Measurements from ENCODE around the gene RAB31.
A peak's percentile ranks its signal among the peaks of the same experiment; 100 is the strongest.

The RAB31 gene

GRCh38 chr18:9809697-9810096, 101.6 kb downstream of the RAB31 start:
- FAIRE-seq (no peak), DNase-seq (ENCODE audit: insufficient read length, low spot score) (no peak)
- no peak for TF ChIP-seq CTCF (IDR thresholded peaks at IDR 0.05; ENCODE audit: insufficient read depth, missing control alignments)

- TF ChIP-seq CTCF (IDR thresholded peaks at IDR 0.05; ENCODE audit: insufficient read depth, missing control alignments) = no peak
- DNase-seq (ENCODE audit: insufficient read length, low spot score) = no peak
- no peak for FAIRE-seq
Measured at GRCh38 chr18:9810299-9810698, 102.2 kb downstream of the RAB31 start.

GRCh38 chr18:9810994-9811705, 103.0 kb downstream of the RAB31 start:
- TF ChIP-seq CTCF (IDR thresholded peaks at IDR 0.05; ENCODE audit: insufficient read depth, missing control alignments) = peak; percentile 17
- no peak for FAIRE-seq
- no peak for DNase-seq (ENCODE audit: insufficient read length, low spot score)

GRCh38 chr18:9811978-9812377, 103.9 kb downstream of the RAB31 start:
- DNase-seq (ENCODE audit: insufficient read length, low spot score) (no peak), FAIRE-seq (no peak)
- no peak for TF ChIP-seq CTCF (IDR thresholded peaks at IDR 0.05; ENCODE audit: insufficient read depth, missing control alignments)

GRCh38 chr18:9814431-9814830, 106.3 kb downstream of the RAB31 start:
- DNase-seq (ENCODE audit: insufficient read length, low spot score) (no peak), FAIRE-seq (no peak)
- no peak for TF ChIP-seq CTCF (IDR thresholded peaks at IDR 0.05; ENCODE audit: insufficient read depth, missing control alignments)

- no peak for FAIRE-seq
- no peak for TF ChIP-seq CTCF (IDR thresholded peaks at IDR 0.05; ENCODE audit: insufficient read depth, missing control alignments)
- DNase-seq (ENCODE audit: insufficient read length, low spot score) = no peak
Measured at GRCh38 chr18:9817286-9817685, 109.2 kb downstream of the RAB31 start.

GRCh38 chr18:9817725-9818422, 109.8 kb downstream of the RAB31 start:
- FAIRE-seq (no peak), DNase-seq (ENCODE audit: insufficient read length, low spot score) (no peak)
- TF ChIP-seq CTCF (IDR thresholded peaks at IDR 0.05; ENCODE audit: insufficient read depth, missing control alignments) = no peak
